Right atrium auricular region (tissue), 2 donors: ENCODE results near the gene SCD. TPM values are rescaled to one million over a fixed set of nuclear protein-coding genes. Genes with fewer than 3 reads are reported as not detected.

ENCODE experiments used
- DNase-seq: peaks from one replicate; pipeline ENCODE4 v3.0.0-alpha.2; 2019; ENCODE audit warnings: low spot score
- H3K27ac ChIP-seq, 2 donors: fragments of 200-600 bp; sonication (generic); 1 replicate in 1 of 2; 2 replicates in 1 of 2; pipeline ENCODE4 v1.5.1; 2016 to 2019
- H3K27me3 ChIP-seq, 2 donors: fragments of 200-600 bp; sonication (generic); one replicate each; pipeline versions ENCODE4 v1.5.1 to v1.6.0; 2017 to 2019
- H3K36me3 ChIP-seq: fragments of 200-600 bp; sonication (generic); one replicate; pipeline ENCODE4 v1.5.1; 2016
- H3K4me1 ChIP-seq, 2 donors: fragments of 200-600 bp; sonication (generic); one replicate each; pipeline versions ENCODE4 v1.5.1 to v1.6.0; 2017 to 2019
- H3K4me3 ChIP-seq, 2 donors: fragments of 200-600 bp; sonication (generic); 1 replicate in 1 of 2; 2 replicates in 1 of 2; pipeline ENCODE4 v1.5.1; 2017 to 2019; ENCODE audit warnings: mild to moderate bottlenecking in 1 of 2, moderate library complexity in 1 of 2
- H3K9me3 ChIP-seq, 2 donors: fragments of 200-600 bp; sonication (generic); one replicate each; pipeline ENCODE4 v1.5.1; 2019
- CTCF ChIP-seq, 2 donors: fragments of 200-600 bp; sonication (generic); IDR thresholded peaks; one replicate each; pipeline ENCODE4 v1.5.1; 2019; ENCODE audit warnings: antibody characterized with exemption in 2 of 2
- total RNA-seq, 2 donors: library from RNA; depleted of rRNA; stranded (reverse); fragments of >200 nt; gene quantifications; one replicate each; pipeline ENCODE4 v1.1.0, GENCODE V29; 2016

Gene SCD
- total RNA-seq, 2 donors from 2014 or later = 7.9 to 25.4 TPM

GRCh38 chr10:100391163-100392002 lies 44.4 kb downstream of the SCD start:
- H3K36me3 ChIP-seq = no peaks in the 10 kb centered on the region

GRCh38 chr10:100392686-100393003 lies 45.6 kb downstream of the SCD start:
- H3K4me1 ChIP-seq = no peaks in the 10 kb centered on the region
- DNase-seq = no peak
- no peak for TF ChIP-seq CTCF (IDR thresholded peaks at IDR 0.05)

More at GRCh38 chr10:100391163-100392002, 44.4 kb downstream of the SCD start:
- Histone ChIP-seq H3K4me1 (no peaks in the 10 kb centered on the region), H3K27me3 (no peaks in the 10 kb centered on the region), H3K27ac (no peak overlapping the region), H3K9me3 (no peaks in the 10 kb centered on the region), H3K4me3 (no peak overlapping the region)
- no peak for DNase-seq
- TF ChIP-seq CTCF (IDR thresholded peaks at IDR 0.05) = no peak

GRCh38 chr10:100395626-100396025 lies 48.6 kb downstream of the SCD start:
- H3K4me3 ChIP-seq = no peak overlapping the region
- no peaks in the 10 kb centered on the region for H3K9me3 ChIP-seq
- no peak overlapping the region for H3K27ac ChIP-seq
- H3K36me3 ChIP-seq = no peaks in the 10 kb centered on the region
- no peak for DNase-seq
- H3K27me3 ChIP-seq = no peaks in the 10 kb centered on the region
- no peaks in the 10 kb centered on the region for H3K4me1 ChIP-seq
- TF ChIP-seq CTCF (IDR thresholded peaks at IDR 0.05) = no peak

More at GRCh38 chr10:100392686-100393003, 45.6 kb downstream of the SCD start:
- no peaks in the 10 kb centered on the region for H3K27me3 ChIP-seq
- no peak overlapping the region for H3K4me3 ChIP-seq
- no peak overlapping the region for H3K27ac ChIP-seq
- no peaks in the 10 kb centered on the region for H3K36me3 ChIP-seq
- H3K9me3 ChIP-seq = no peaks in the 10 kb centered on the region

- TF ChIP-seq CTCF (IDR thresholded peaks at IDR 0.05) = no peak
- Histone ChIP-seq H3K27me3 (no peaks in the 10 kb centered on the region), H3K4me1 (no peaks in the 10 kb centered on the region), H3K36me3 (no peaks in the 10 kb centered on the region), H3K9me3 (no peaks in the 10 kb centered on the region), H3K27ac (no peak overlapping the region), H3K4me3 (no peak overlapping the region)
- no peak for DNase-seq
These were observed 49.6 kb downstream of the SCD start for GRCh38 chr10:100396605-100397004.

- no peak for TF ChIP-seq CTCF (IDR thresholded peaks at IDR 0.05)
- Histone ChIP-seq H3K36me3 (no peaks in the 10 kb centered on the region), H3K27ac (no peak overlapping the region), H3K9me3 (no peaks in the 10 kb centered on the region), H3K4me1 (no peaks in the 10 kb centered on the region), H3K27me3 (no peaks in the 10 kb centered on the region), H3K4me3 (no peak overlapping the region)
- DNase-seq = no peak
These were observed 54.7 kb downstream of the SCD start for GRCh38 chr10:100401631-100402328.
